GM23338 (cell line): ENCODE data around the gene FN1. TPM values are rescaled to one million over a fixed set of nuclear protein-coding genes. Genes with fewer than 3 reads are reported as not detected.

Experiments
- ATAC-seq: fragments of 200-7000 bp; cut with Tn5 transposase; 3 replicates; pipeline ENCODE4 v1.9.1; 2020
- DNase-seq: peaks from one replicate; pipeline ENCODE4 v3.0.0-alpha.2; 2015; ENCODE audit warnings: low spot score
- H2AFZ ChIP-seq: fragments of 200-600 bp; sonication (generic); 2 replicates; pipeline ENCODE4 v1.8.0; 2016; ENCODE audit warnings: antibody characterized with exemption, mild to moderate bottlenecking, moderate library complexity
- H3F3A ChIP-seq: fragments of 200-600 bp; sonication (generic); replicated peaks from 2 replicates; pipeline ENCODE4 v1.8.0; 2017; ENCODE audit warnings: antibody characterized with exemption, mixed run types, low read depth
- H3K27ac ChIP-seq: fragments of 200-600 bp; sonication (generic); 2 replicates; pipeline ENCODE4 v1.6.1; 2016; ENCODE audit warnings: low read depth
- H3K27me3 ChIP-seq: fragments of 200-600 bp; sonication (generic); 2 replicates; pipeline ENCODE4 v1.8.0; 2016; ENCODE audit warnings: mild to moderate bottlenecking, mixed run types, moderate library complexity; ENCODE audit not compliant: insufficient read depth
- H3K36me3 ChIP-seq: fragments of 200-600 bp; sonication (generic); 2 replicates; pipeline ENCODE4 v1.8.0; 2016; ENCODE audit warnings: mild to moderate bottlenecking; ENCODE audit not compliant: insufficient read depth
- H3K4me1 ChIP-seq: fragments of 200-600 bp; sonication (generic); 2 replicates; pipeline ENCODE4 v1.8.0; 2016; ENCODE audit warnings: mild to moderate bottlenecking, moderate library complexity; ENCODE audit not compliant: insufficient read depth
- H3K4me2 ChIP-seq: fragments of 200-600 bp; sonication (generic); 2 replicates; pipeline ENCODE4 v1.7.1; 2017; ENCODE audit warnings: mixed run types
- H3K4me3 ChIP-seq: fragments of 200-600 bp; sonication (generic); 2 replicates; pipeline ENCODE4 v1.6.1; 2016; ENCODE audit warnings: mixed run types
- H3K79me2 ChIP-seq: fragments of 200-600 bp; sonication (generic); replicated peaks from 2 replicates; pipeline ENCODE4 v1.8.0; 2017; ENCODE audit warnings: mild to moderate bottlenecking; ENCODE audit not compliant: insufficient read depth
- H3K9me2 ChIP-seq: fragments of 200-600 bp; sonication (generic); 2 replicates; pipeline ENCODE4 v1.8.0; 2017; ENCODE audit not compliant: insufficient read depth
- H4K20me1 ChIP-seq: fragments of 200-600 bp; sonication (generic); replicated peaks from 2 replicates; pipeline ENCODE4 v1.8.0; 2017; ENCODE audit warnings: mild to moderate bottlenecking; ENCODE audit not compliant: insufficient read depth
- H3K27ac Mint-ChIP-seq: 2 replicates; pipeline ENCODE4 v1.8.0; 2020; ENCODE audit warnings: inconsistent platforms, mild to moderate bottlenecking, moderate library complexity, mixed read lengths
- H3K27me3 Mint-ChIP-seq: 3 replicates; pipeline ENCODE4 v1.8.0; 2022; ENCODE audit warnings: low read depth, mild to moderate bottlenecking, moderate library complexity, mixed read lengths, inconsistent platforms; ENCODE audit not compliant: insufficient read depth, poor library complexity
- H3K36me3 Mint-ChIP-seq: 3 replicates; pipeline ENCODE4 v1.8.0; 2021; ENCODE audit warnings: low read depth, mild to moderate bottlenecking, inconsistent platforms, moderate library complexity, mixed read lengths
- H3K4me1 Mint-ChIP-seq: 3 replicates; pipeline ENCODE4 v1.8.0; 2020; ENCODE audit warnings: mild to moderate bottlenecking, inconsistent platforms, mixed read lengths
- H3K4me3 Mint-ChIP-seq: 3 replicates; pipeline ENCODE4 v1.8.0; 2021; ENCODE audit warnings: moderate library complexity, mild to moderate bottlenecking, inconsistent platforms, mixed read lengths
- H3K9me3 Mint-ChIP-seq: 3 replicates; pipeline ENCODE4 v1.8.0; 2020; ENCODE audit warnings: moderate library complexity, mild to moderate bottlenecking, inconsistent platforms, mixed read lengths
- CREB1 ChIP-seq: fragments of 250-450 bp; sonication (Bioruptor Pico); IDR thresholded peaks from 2 replicates; pipeline ENCODE4 v1.5.0; 2020; ENCODE audit warnings: low read depth, mild to moderate bottlenecking, moderate library complexity
- NANOG ChIP-seq: IDR thresholded peaks from 2 replicates; pipeline ENCODE4 v1.6.1; 2016; ENCODE audit warnings: antibody characterized with exemption, borderline replicate concordance
- ZNF114 ChIP-seq: fragments of 250-450 bp; sonication (Bioruptor Pico); IDR thresholded peaks from 2 replicates; pipeline ENCODE4 v1.5.0; 2020; ENCODE audit warnings: mild to moderate bottlenecking, moderate library complexity
- ZNF331 ChIP-seq: fragments of 250-450 bp; sonication (Bioruptor Pico); IDR thresholded peaks from 2 replicates; pipeline ENCODE4 v1.5.0; 2020; ENCODE audit warnings: low read depth, mild to moderate bottlenecking, moderate library complexity
- polyA plus RNA-seq: library from polyadenylated mRNA; unstranded; fragments of >200 nt; fragmentation: Nextera tagmentation; extraction: Ambion mirVana; gene quantifications from 2 replicates; pipeline ENCODE4 v1.2.1, GENCODE V29; 2016
- total RNA-seq: library from RNA; depleted of rRNA; stranded (reverse); fragments of >200 nt; shearing (Covaris generic); gene quantifications from 2 replicates; pipeline ENCODE4 v1.2.3, GENCODE V29; 2014
- TF ChIP-seq, protein P1 (sequence below): IDR thresholded peaks from one replicate; pipeline ENCODE4 v1.6.1; 2018; ENCODE audit warnings: antibody characterized with exemption; ENCODE audit not compliant: unreplicated experiment
- TF ChIP-seq, protein P2 (sequence below): fragments of 250-450 bp; sonication (Bioruptor Pico); IDR thresholded peaks from 2 replicates; pipeline ENCODE4 v1.5.0; 2020; ENCODE audit warnings: mild to moderate bottlenecking, moderate library complexity
- TF ChIP-seq, protein P3 (sequence below), 2 experiments: fragments of 200-600 bp in 1 of 2; sonication (generic) in 1 of 2; conservative IDR thresholded peaks; 2 replicates each; pipeline versions ENCODE4 v1.5.1 to v1.6.1; 2016 to 2017; ENCODE audit warnings: antibody characterized with exemption in 2 of 2, low read depth in 2 of 2, mild to moderate bottlenecking in 2 of 2, moderate library complexity in 1 of 2

Gene FN1
- total and polyA plus RNA-seq, 2 experiments from 2014 or later: 79.6 to 255 TPM

DNA sequence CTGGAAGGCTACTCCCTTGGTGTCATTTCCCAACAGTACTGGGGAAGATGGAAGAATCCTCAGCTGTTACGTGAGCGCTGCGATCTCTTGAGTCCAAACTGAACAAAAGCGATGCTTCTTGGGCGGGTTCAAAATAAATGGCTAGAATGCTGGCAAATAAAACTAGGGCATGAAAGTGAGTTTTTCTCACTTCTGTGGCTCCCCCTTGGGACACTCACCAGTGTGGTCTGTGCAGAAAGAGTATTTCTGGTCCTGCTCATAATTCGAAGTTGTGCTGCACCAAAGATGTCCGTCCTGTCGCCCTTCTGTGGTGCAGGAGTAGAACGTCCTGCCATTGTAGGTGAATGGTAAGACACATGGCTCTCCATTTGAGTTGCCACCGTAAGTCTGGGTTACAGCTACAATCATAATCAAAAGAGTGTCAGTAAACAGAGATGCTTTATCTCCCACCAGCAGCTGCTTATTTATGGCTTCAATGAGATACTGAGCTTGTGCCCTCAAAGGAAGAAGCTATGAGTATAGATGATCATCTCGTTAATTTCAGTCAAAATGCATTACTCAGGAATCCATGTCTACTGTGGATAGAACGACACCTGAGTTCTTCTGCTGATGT lies 11.8 kb downstream of the FN1 start (continued):
- TF ChIP-seq, protein P1, sequence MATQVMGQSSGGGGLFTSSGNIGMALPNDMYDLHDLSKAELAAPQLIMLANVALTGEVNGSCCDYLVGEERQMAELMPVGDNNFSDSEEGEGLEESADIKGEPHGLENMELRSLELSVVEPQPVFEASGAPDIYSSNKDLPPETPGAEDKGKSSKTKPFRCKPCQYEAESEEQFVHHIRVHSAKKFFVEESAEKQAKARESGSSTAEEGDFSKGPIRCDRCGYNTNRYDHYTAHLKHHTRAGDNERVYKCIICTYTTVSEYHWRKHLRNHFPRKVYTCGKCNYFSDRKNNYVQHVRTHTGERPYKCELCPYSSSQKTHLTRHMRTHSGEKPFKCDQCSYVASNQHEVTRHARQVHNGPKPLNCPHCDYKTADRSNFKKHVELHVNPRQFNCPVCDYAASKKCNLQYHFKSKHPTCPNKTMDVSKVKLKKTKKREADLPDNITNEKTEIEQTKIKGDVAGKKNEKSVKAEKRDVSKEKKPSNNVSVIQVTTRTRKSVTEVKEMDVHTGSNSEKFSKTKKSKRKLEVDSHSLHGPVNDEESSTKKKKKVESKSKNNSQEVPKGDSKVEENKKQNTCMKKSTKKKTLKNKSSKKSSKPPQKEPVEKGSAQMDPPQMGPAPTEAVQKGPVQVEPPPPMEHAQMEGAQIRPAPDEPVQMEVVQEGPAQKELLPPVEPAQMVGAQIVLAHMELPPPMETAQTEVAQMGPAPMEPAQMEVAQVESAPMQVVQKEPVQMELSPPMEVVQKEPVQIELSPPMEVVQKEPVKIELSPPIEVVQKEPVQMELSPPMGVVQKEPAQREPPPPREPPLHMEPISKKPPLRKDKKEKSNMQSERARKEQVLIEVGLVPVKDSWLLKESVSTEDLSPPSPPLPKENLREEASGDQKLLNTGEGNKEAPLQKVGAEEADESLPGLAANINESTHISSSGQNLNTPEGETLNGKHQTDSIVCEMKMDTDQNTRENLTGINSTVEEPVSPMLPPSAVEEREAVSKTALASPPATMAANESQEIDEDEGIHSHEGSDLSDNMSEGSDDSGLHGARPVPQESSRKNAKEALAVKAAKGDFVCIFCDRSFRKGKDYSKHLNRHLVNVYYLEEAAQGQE: no peak
- no peak for TF ChIP-seq CREB1 (CRISPR knock-in tag)
- TF ChIP-seq, protein P2, sequence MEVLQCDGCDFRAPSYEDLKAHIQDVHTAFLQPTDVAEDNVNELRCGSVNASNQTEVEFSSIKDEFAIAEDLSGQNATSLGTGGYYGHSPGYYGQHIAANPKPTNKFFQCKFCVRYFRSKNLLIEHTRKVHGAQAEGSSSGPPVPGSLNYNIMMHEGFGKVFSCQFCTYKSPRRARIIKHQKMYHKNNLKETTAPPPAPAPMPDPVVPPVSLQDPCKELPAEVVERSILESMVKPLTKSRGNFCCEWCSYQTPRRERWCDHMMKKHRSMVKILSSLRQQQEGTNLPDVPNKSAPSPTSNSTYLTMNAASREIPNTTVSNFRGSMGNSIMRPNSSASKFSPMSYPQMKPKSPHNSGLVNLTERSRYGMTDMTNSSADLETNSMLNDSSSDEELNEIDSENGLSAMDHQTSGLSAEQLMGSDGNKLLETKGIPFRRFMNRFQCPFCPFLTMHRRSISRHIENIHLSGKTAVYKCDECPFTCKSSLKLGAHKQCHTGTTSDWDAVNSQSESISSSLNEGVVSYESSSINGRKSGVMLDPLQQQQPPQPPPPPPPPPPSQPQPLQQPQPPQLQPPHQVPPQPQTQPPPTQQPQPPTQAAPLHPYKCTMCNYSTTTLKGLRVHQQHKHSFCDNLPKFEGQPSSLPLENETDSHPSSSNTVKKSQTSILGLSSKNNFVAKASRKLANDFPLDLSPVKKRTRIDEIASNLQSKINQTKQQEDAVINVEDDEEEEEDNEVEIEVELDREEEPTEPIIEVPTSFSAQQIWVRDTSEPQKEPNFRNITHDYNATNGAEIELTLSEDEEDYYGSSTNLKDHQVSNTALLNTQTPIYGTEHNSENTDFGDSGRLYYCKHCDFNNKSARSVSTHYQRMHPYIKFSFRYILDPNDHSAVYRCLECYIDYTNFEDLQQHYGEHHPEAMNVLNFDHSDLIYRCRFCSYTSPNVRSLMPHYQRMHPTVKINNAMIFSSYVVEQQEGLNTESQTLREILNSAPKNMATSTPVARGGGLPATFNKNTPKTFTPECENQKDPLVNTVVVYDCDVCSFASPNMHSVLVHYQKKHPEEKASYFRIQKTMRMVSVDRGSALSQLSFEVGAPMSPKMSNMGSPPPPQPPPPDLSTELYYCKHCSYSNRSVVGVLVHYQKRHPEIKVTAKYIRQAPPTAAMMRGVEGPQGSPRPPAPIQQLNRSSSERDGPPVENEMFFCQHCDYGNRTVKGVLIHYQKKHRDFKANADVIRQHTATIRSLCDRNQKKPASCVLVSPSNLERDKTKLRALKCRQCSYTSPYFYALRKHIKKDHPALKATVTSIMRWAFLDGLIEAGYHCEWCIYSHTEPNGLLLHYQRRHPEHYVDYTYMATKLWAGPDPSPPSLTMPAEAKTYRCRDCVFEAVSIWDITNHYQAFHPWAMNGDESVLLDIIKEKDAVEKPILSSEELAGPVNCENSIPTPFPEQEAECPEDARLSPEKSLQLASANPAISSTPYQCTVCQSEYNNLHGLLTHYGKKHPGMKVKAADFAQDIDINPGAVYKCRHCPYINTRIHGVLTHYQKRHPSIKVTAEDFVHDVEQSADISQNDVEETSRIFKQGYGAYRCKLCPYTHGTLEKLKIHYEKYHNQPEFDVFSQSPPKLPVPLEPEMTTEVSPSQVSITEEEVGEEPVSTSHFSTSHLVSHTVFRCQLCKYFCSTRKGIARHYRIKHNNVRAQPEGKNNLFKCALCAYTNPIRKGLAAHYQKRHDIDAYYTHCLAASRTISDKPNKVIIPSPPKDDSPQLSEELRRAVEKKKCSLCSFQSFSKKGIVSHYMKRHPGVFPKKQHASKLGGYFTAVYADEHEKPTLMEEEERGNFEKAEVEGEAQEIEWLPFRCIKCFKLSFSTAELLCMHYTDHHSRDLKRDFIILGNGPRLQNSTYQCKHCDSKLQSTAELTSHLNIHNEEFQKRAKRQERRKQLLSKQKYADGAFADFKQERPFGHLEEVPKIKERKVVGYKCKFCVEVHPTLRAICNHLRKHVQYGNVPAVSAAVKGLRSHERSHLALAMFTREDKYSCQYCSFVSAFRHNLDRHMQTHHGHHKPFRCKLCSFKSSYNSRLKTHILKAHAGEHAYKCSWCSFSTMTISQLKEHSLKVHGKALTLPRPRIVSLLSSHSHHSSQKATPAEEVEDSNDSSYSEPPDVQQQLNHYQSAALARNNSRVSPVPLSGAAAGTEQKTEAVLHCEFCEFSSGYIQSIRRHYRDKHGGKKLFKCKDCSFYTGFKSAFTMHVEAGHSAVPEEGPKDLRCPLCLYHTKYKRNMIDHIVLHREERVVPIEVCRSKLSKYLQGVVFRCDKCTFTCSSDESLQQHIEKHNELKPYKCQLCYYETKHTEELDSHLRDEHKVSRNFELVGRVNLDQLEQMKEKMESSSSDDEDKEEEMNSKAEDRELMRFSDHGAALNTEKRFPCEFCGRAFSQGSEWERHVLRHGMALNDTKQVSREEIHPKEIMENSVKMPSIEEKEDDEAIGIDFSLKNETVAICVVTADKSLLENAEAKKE (CRISPR knock-in tag): no peak

DNA sequence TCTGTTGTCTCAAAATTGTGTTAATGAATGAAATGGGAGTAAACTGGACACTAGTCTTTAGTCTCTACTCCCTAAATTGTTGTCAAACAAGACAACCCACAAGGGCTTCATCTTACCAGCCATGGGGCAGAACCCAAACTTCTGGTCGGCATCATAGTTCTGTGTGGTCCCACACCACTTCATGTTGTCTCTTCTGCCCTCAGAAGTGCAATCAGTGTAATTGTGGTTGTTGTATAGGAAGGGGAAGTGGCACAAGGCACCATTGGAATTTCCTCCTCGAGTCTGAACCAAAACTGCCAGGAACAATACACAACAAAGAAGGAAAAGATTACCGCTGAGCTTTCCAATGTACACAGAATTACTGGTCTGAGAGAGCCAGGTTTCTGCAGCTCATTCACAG lies 12.6 kb downstream of the FN1 start:
- Mint-ChIP-seq H3K36me3 (peaks cover 53% of the 10 kb centered on the region), H3K4me3 (no peak overlapping the region), H3K9me3 (no peaks in the 10 kb centered on the region), H3K4me1 (no peaks in the 10 kb centered on the region), H3K27me3 (no peaks in the 10 kb centered on the region), H3K27ac (no peak overlapping the region; the same call in 1 of the 2 replicates)
- Histone ChIP-seq H3K4me2 (no peak overlapping the region), H3K79me2 (no peaks in the 10 kb centered on the region), H3K4me1 (no peaks in the 10 kb centered on the region), H3K9me2 (no peaks in the 10 kb centered on the region), H3K36me3 (peaks cover 54% of the 10 kb centered on the region), H3K4me3 (no peak overlapping the region), H4K20me1 (no peaks in the 10 kb centered on the region; the same call in 1 of the 2 replicates), H2AFZ (no peak overlapping the region), H3K27ac (no peak overlapping the region), H3K27me3 (no peaks in the 10 kb centered on the region), H3F3A (no peaks in the 10 kb centered on the region)
- DNase-seq: no peak
- ATAC-seq: no peak
- TF ChIP-seq ZNF331 (no peak), ZNF114 (CRISPR knock-in tag) (no peak), NANOG (no peak)
- TF ChIP-seq, protein P3, sequence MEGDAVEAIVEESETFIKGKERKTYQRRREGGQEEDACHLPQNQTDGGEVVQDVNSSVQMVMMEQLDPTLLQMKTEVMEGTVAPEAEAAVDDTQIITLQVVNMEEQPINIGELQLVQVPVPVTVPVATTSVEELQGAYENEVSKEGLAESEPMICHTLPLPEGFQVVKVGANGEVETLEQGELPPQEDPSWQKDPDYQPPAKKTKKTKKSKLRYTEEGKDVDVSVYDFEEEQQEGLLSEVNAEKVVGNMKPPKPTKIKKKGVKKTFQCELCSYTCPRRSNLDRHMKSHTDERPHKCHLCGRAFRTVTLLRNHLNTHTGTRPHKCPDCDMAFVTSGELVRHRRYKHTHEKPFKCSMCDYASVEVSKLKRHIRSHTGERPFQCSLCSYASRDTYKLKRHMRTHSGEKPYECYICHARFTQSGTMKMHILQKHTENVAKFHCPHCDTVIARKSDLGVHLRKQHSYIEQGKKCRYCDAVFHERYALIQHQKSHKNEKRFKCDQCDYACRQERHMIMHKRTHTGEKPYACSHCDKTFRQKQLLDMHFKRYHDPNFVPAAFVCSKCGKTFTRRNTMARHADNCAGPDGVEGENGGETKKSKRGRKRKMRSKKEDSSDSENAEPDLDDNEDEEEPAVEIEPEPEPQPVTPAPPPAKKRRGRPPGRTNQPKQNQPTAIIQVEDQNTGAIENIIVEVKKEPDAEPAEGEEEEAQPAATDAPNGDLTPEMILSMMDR (conservative IDR thresholded peaks at IDR 0.05; ENCODE audit: low read depth in 2 of 2): no peak
